Mesenteric fat pad (tissue), 1 donor: ENCODE measurements around the gene CCDC187. TPM values are rescaled to one million over a fixed set of nuclear protein-coding genes. Genes with fewer than 3 reads are reported as not detected.
"Not testable (repeated sequence)": the region's sequence is repeated elsewhere in the genome, so short reads cannot be mapped to it uniquely, and the experiment has no call there.

ENCODE experiments used
- DNase-seq: peaks from one replicate; pipeline ENCODE4 v3.0.0-alpha.2; 2020; ENCODE audit warnings: low spot score
- total RNA-seq: library from RNA; stranded (reverse); fragmentation: NEBNext Ultra II Directional; extraction: Animal tissue kit (Norgen Biotek cat#: 25700); gene quantifications from one replicate; pipeline ENCODE4 v1.2.1, GENCODE V29; 2021
- donor health status: DM: yes; HTN: yes; CAD: no.

Gene CCDC187
- total RNA-seq, 1 donor from 2014 or later = not detected

DNA sequence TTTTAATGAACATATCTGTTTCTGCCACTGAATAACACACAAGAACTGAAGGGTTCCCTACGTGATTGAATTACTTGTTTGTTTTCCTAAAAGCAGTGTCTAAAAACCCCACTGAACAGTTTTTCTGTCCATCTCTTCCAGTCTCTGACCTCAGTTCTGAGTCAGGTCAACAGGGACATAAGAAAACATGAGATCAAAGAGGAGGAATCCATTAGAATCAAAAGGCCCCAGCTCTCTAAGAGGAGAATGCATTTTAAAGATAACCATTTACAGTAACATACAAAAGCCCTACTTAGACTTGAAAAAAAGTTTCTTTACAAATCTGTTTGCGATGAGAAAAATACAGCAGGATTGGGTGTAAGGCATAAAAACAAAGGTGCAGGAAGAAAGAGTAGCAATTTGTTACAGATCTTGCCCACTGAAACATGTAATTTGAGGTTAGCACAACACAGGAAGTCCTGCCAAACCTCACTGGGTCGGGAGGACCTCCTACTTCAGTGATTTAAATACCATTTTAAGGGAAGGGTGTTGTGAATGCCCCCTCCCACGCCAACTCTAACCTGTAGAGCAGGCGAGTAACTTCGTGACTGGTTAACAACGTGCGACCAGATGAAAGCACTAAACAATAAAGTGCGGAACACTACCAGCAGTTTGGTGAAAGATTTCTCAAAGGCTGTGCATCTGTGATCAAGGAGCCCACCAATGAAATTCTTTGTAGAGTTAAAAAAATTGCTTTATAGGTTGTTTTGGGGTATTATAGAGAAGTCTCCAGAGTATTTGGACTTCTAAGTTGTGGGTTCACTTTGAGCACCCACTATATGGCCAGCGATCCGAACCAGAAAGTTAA is 59.5 kb downstream of the CCDC187 start:
- DNase-seq = no peak

DNA sequence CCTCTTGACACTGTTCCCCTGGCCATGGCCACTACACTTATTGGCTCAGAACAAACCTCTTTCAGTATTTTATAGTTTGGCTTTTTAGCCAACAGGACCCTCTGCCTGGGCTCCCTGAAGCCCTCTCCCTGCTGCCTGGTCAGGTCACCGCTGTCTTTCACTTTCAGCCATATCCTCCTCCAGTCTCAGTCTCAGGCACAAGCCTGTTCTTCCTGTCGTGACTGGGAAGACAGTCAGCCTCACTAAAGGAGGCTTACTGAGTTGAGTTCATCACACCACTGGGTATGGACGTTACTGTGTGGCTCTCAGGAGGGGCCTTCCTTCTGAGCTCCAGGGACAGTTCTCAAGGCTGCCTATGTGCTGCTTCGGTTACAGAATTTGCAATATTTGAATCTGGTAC is 60.3 kb downstream of the CCDC187 start:
- no peak for DNase-seq

DNA sequence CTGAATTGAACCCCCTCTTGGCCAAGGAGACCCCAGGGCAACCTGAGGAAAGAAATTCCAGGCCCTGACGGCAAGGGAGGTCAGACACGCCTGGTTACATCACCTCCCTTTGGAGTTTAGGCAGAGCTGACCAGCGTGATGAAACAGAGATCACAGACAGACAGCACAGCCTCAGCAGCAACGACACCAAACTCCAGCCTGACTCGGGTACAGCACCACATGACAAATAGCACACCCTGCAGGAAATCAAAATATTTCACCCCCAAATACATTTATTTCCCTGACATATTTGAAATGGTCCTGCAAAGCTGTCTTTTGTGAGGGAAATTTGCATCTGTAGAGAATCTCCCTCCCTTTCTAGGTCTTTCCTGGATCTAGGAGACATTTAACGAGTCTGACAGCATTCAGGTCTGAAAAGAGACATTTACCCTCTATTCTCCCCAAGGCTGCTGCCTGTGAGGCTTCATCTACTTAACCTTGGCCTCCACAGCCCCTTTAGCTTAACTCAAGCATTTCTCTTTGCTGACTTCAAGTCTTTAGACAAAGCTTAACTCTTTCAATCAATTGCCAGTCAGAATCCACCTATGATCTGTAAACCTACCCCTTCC is 60.9 kb downstream of the CCDC187 start:
- no peak for DNase-seq

DNA sequence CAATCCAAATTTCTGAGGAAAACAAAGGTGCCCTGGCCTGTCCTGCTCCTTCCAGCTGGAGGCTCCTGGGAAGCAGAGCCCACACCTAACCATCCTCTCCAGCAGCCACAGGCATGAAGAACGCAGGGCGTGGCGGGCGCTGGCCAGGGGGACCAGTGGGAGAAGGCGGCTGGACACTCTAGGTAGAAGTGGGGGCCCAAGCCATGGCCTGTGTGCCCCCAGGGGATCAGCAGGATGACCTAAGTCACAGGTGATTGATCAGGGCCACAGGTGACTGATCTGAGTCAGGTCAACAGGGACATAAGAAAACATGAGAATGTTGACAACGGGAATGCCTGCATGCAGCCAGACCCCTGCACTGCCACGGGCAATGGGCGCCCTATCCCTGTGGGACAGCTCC is 61.6 kb downstream of the CCDC187 start:
- no peak for DNase-seq

DNA sequence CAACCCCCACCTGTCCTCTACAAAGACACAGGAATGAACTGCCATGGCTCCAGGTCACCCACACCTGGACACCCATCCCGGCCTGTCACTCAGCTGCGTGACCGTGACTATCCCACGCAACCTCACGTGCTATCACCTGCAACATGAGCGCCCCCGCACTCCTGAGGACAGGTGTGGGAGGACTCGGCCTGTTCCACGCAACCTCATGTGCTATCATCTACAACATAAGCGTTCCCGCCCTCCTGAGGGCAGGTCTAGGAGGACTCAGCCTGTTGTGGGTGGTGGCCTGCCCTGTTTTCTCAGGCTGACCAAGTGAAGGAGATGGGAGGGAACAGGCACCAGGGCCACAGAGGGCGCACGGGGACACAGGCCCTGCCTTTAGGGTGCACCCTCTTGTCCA is 62.4 kb downstream of the CCDC187 start:
- DNase-seq = no peak

DNA sequence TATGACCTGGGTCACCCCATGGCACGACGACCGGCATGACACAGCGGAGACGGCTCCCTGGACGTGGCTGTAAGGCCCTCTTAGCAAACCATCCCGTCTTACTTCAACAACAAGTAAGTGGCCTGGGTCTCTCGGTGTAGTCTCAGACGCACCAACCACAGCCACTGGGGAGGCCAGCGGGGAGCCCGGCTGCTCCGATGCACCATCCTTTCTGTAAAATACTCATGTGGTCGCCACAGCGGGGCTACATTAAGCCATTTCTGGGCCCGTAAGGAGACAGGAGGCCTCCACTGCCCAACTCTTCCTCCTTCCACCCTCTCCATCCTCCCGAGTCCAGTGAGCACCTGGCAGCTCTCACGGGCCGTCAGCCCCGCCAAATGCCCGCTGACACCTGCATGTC is 63.0 kb downstream of the CCDC187 start:
- no peak for DNase-seq

DNA sequence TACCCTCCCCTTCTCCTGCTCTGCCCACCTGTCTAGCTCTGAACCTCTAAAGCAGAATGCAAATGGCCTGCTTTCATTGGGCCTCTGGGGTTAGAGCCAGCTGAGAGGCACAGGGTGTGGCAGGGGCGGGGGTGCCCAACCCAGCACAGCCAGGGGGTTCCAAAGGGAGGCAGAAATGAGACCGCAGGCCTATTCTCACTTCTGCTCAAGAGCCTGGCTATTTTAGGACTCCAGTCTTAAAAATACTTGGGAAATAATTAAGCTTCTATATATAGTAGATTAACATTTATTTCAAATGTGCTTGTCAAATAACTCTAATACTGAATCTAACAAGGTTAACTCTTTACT is 63.9 kb downstream of the CCDC187 start:
- DNase-seq = no peak

DNA sequence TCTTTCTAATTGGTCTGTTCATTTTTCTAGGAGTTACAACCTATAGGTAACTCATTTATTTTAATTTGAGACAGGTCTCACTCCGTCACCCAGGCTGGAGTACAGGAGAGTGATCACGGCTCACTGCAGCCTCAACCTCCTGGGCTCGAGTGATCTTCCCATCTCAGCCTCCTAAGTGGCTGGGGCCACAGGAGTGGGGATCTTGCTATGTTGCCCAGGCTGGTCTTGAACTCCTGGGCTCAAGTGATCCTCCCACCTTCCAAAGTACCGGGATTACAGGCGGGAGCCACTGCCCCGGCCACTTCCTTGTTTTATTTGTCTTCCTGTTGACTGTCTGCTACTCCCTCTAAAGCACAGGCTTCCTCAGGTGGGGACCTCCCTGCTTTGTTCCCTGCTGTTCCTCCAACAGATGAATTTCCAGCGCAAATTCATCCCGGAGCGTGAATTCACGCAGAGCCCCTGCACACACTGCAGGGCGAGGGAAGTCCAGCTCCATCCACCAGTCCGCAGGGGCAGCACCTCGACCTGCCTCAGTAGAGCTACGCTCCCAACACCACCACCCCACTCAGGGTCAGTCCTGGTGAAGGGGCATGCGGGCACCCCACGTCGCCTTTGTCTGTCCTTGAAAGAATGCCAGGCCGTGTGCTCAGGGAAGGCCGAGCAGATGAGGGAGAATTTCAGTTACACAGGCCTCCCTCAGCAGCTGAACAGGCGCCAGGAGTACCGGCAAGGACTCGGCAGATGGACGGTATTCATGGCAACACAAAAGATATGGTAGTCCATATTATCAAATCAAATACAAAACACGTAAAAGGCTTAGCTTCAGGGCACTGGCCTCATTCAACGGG is 64.5 kb downstream of the CCDC187 start:
- no peak for DNase-seq

DNA sequence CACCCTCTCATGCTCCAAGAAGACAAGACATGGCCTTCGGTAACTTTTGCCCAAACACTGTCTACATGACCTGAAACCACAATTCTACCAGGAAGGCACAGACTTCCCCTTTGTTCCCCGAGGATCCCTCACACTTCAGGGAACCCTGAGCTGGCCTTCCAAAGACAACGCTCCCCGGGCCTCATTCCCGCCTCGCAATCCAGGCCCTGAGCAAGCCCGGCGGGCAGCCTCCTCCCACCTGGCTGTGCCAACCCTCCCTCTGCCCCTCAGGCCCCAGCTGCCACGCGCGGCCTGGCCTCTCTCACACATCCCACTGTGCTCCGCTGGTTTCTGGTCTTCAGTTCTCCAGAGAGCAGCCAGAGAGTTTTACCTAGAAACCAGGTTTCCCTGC is 65.6 kb downstream of the CCDC187 start:
- no peak for DNase-seq

DNA sequence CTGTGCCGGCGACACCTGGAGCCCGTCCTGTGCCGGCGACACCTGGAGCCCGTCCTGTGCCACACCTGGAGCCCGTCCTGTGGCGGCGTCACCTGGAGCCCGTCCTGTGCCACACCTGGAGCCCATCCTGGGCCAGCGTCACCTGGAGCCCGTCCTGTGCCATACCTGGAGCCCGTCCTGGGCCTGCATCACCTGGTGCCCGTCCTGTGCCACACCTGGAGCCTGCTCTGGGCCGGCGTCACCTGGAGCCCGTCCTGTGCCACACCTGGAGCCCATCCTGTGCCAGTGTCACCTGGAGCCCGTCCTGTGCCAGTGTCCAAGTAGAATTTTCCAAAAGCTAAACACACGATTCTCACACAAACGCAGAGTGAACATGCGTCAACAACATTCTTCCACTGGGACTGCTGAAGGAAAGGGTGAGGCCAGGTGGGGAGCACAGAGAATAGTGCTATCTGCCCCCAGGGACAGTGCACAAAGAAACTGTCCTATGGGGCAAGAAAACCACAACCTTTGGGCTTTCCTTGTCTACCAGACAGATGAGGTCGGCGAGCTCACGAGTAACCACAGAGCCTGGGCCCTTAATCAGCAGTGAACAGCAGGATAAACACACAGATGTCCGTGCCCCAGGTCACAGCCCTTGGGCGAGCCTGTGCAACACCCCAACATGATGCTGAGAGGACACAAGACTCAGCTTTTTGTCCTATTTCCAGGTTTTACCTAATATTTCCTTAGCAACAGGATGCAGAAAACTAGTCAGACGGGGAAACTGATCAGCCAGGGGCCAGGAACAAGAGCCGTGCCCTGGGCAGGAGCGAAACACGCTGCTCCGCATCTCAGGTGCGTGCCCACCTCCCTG is 66.2 kb downstream of the CCDC187 start:
- DNase-seq = no peak

DNA sequence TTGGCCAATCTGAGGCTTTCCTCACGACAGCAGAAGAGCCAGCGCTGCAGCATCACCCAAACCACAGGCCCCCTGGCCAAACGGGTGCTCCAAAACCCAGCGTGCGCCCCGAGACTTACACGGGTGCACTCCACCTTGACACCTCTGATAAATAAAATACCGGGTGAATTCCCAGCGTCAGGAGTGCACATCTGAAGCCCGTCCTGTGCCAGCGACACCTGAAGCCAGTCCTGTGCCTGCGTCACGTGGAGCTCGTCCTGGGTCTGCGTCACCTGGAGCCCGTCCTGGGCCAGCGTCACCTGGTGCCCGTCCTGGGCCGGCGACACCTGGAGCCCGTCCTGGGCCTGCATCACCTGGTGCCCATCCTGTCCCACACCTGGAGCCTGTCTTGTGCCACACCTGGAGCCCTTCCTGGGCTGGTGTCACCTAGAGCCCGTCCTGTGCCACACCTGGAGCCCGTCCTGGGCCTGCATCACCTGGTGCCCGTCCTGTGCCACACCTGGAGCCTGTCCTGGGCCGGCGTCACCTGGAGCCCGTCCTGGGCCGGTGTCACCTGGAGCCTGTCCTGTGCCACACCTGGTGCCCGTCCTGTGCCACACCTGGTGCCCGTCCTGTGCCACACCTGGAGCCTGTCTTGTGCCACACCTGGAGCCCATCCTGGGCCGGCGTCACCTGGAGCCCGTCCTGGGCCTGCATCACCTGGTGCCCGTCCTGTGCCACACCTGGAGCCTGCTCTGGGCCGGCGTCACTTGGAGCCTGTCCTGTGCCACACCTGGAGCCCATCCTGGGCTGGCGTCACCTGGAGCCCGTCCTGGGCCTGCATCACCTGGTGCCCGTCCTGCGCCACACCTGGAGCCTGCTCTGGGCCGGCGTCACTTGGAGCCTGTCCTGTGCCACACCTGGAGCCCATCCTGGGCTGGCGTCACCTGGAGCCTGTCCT is 67.2 kb downstream of the CCDC187 start:
- DNase-seq = not testable (repeated sequence)

DNA sequence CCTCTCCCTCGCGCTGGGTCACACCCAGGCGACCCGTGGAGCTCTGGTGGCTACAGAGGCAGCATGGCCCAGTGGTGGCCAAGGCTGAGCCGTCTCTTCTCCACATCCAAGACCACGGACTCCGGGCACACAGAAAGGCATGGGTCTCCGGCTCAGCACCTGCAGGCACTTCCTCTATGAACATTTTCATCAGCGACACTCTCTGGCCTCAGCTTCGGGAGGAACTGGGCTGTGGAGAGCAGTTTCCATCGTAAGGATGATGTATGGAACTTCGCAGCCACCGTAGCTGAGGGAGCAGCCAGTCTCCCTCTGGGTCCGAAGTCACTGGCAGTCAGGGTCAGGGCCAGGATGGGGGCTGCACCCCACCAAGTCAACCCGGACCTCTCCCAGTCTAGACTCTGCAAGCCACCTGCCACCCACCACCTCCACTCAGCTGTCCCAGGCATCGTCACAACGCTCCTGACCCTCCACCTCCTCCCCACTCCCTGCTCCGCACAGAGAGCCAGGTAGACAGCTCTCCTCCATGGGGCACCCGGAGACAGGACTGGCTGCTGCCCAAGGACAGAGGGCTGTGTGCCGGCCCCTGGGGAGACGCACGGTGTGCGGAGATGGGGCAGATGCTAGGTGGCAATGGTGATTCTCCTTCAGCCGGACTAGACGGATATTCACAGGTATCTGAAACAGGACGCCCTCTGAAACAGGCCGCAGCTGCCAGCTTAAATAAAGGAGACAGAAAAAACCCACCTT is 68.0 kb downstream of the CCDC187 start:
- DNase-seq = no peak

DNA sequence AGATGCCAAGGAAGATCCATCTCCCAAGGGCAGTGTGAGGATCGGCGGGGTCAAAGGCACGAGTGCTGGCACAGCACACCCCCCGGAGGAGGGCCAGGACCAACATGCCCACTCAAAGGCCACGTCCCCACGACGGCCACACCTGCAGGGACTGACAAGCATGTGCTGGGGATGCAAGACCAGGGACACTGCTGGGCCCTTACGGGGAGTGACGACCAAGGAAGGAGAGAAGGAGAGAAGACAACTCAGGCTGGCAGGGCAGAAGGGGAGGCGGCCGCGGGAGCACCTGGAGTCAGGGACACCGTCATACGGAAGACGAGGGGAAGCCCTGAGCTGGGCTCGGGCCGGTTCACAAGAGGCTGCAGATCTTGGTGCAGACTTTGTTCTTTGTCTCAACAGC is 68.7 kb downstream of the CCDC187 start:
- DNase-seq = no peak

DNA sequence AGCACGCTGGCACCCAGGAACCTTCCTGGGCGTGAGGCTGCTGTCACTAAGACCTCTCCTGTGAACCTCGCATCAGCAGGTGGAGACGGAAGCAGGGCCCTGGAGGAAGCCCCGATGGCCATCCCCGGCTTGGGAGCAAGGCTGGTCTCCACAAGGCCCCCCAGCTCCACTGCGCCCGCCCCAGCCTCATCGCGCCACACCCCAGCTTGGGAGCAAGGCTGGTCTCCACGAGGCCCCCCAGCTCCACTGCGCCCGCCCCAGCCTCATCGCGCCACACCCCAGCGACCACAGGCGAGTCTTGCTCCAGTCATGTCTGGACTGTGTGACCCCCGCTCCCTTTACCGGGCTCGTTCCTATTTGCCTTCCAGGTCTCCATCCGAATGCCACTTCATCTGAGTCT is 69.3 kb downstream of the CCDC187 start:
- no peak for DNase-seq

DNA sequence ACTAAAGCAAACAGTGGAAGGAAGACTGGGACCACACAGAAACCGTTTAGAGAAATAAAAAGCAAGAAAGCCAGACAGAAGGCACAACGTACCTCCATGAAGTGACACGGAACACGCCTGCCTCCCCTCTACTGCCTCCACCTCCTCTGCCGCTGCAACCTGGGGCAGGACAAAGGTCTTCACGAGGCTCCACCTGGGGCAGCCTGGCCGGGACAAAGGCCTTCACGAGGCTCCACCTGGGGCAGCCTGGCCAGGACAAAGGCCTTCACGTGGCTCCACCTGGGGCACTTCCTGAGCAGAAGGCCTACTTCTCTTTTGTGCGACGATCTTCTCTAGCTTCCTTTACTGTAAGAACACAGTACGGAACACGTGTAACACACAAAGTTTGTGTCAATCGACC is 70.0 kb downstream of the CCDC187 start:
- no peak for DNase-seq

DNA sequence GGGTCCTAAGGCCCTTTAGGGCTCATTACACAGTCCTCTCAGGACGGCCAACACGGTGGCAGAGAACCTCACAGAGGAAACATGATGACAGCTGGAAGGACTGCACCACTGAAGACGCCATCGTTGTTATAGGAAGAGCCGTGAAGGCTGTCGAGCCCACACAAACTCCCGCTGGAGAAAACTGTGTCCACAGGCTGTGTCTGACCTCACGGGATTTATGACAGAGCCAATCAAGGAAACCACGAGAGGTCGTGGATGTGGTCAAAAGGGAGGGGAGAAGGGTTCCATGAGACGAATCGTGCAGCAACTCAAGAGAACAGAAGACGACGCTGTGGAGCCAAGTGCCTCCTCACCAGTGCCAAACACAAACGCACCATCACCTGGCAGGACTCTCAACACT is 70.5 kb downstream of the CCDC187 start:
- no peak for DNase-seq

DNA sequence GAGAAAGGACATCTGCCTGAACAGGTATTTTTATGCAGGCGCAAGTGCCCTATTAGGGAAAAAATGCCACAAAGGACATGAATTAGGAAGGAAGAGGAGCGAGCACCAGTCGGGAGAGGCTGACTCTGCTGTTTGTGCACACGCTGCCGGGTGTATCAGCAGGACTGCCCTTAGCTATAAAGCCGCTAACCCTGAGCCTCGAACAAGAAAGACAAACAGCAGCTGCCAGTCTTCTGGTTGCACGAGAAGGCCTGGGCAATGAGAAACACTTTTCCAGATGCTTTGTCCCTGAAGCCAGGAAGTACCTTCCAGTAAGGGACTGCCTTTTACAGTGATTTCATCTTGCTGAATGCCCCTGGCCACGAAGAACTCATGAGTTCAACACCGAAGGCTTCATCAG is 70.9 kb downstream of the CCDC187 start:
- DNase-seq = no peak

DNA sequence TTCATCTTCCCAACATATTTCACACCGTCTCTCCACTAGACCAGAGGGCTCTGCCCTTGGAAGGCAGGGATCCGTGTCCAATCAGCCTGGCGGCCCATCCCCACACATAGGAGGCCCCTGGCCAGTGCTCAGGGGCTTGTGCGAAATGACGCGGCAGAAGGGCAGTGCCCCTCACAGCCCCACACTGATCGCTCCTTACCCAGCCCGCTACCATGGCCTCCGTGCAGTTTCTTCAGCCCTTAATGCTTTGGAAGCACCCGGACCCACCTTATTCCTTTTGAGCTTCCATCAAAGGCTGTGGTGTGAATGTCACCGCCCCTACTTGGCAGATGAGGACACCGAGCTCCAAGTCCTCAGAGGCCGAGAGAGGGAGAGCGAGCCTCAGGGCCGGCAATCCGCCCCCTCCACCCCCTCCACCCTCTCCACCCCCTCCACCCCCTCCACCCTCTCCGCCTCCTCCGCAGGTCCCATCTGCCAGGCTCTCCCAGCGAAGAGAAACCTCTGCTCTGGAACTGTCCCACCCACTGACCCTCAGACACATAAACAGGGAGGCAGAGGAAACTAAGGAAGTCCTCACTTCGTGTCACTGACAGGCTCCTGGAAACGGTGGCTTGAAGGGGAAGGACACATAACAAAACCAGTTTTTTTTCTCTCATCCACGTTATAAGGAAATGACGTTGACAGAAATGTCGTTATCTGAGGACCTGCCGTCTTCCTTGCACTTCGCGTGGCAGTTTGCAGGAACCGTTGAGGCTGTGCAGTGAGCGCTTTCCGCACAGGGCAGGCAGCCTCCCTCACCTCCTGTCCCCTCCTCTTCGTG is 72.2 kb downstream of the CCDC187 start:
- DNase-seq = no peak

DNA sequence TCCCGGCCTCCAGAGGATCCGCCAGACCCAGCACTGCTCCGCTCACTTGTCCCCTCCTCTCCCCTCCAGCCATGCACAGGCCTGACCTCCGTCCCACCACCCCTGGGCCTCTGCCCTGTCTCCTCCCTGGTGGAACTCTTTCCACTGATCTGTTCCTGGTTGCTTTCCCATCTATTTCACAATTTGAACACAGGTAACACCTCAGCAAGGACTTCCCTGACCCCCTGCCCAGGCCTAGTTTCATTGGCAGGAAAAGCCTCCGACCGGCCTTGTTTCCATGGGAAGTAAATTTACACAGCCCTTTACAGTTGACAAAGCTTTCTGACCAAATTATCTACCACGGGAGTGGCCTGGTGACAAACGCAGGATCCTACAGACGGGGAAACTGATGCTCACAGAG is 73.1 kb downstream of the CCDC187 start:
- DNase-seq = no peak
